ENCODE measurements around the gene TSN.
"Not testable (repeated sequence)": the region's sequence is repeated elsewhere in the genome, so short reads cannot be mapped to it uniquely, and the experiment has no call there.

DNA sequence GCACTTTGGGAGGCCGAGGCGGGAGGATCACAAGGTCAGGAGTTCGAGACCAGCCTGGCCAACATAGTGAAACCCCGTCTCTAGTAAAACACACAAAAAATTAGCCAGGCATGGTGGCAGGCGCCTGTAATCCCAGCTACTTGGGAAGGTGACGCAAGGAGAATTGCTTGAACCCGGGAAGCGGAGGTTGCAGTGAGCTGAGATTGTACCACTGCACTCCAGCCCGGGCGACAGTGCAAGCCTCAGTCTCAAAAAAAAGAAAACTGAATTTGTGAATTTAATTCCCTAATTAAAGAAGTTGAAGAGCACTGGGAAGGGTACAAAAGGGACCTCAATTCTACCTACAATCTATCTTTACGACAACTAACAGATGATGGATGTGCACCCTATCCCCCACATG is 20.9 kb upstream of the TSN start:
- TF ChIP-seq EZH2phosphoT487, CTCF, EZH2 (IDR thresholded peaks at IDR 0.05): not testable (repeated sequence)

Data from neural progenitor cell (in vitro differentiated cells).